Forelimb muscle (tissue), 1 donor: ENCODE data around the gene PHC3. TPM values are rescaled to one million over a fixed set of nuclear protein-coding genes. Genes with fewer than 3 reads are reported as not detected.
"Not testable (repeated sequence)": the region's sequence is repeated elsewhere in the genome, so short reads cannot be mapped to it uniquely, and the experiment has no call there.

Experiments used
- DNase-seq: peaks from one replicate; pipeline ENCODE4 v3.0.0-alpha.2; 2013; ENCODE audit warnings: low read depth
- polyA plus RNA-seq: library from polyadenylated mRNA; unstranded; fragments of 120-200 nt; gene quantifications from one replicate; pipeline ENCODE4 v1.2.1, GENCODE V29; 2013; ENCODE audit not compliant: insufficient read length

PHC3 gene, protein sequence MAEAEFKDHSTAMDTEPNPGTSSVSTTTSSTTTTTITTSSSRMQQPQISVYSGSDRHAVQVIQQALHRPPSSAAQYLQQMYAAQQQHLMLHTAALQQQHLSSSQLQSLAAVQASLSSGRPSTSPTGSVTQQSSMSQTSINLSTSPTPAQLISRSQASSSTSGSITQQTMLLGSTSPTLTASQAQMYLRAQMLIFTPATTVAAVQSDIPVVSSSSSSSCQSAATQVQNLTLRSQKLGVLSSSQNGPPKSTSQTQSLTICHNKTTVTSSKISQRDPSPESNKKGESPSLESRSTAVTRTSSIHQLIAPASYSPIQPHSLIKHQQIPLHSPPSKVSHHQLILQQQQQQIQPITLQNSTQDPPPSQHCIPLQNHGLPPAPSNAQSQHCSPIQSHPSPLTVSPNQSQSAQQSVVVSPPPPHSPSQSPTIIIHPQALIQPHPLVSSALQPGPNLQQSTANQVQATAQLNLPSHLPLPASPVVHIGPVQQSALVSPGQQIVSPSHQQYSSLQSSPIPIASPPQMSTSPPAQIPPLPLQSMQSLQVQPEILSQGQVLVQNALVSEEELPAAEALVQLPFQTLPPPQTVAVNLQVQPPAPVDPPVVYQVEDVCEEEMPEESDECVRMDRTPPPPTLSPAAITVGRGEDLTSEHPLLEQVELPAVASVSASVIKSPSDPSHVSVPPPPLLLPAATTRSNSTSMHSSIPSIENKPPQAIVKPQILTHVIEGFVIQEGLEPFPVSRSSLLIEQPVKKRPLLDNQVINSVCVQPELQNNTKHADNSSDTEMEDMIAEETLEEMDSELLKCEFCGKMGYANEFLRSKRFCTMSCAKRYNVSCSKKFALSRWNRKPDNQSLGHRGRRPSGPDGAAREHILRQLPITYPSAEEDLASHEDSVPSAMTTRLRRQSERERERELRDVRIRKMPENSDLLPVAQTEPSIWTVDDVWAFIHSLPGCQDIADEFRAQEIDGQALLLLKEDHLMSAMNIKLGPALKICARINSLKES
- 18.4 TPM for polyA plus RNA-seq

DNA sequence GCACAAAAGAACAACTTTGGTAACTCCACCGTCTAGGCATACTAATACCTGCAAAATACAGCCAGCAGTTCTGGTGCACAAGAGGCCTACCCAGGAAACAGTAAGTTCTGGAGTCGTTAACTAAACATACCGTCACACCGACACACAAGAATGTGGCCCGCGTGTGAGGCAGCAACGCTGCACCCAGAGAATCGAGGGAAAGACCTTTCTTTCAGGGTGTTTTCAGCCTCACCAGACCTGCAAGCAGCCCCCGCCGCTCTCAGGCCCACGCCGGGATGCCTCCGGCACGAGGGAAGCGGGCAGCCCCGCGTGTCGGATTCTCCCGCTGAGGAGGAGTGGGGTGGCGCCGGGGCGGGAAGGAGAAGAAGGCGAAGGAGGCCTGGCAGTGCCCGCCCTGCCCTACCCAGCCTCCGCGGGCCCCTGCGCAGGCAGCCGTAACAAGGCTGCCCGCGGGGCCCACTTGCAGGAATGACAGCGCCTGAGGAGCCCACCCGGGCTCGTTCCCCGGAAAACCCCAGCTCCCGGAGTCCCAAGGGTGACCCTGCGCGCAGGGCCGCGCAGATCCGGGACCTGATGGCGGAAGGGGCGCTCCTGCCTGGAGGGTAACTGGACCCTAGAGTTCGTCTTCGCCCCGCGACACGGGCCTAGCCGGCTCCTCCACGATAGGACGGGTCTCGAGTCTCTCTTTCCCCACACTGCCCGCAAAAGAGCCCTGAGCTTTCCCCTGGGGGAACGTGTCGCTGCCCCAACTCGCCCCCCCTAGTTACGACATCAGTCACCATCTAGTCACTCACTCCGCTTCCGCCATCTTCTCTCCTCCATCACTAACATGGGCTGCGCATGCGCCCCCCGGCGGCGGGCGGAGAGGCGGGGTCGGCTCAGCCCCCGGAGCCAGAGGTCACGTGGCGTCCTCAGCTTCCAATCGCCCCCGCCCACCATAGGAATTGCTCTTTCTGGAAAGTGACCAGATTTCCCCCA is at the start of gene PHC3:
Gene PHC3, minus strand, starts transcription at position 826 of the 978 bp plus-strand sequence. Its CDS starts 18 bp downstream, at position 808.
- DNase-seq, result peak; percentile 71

DNA sequence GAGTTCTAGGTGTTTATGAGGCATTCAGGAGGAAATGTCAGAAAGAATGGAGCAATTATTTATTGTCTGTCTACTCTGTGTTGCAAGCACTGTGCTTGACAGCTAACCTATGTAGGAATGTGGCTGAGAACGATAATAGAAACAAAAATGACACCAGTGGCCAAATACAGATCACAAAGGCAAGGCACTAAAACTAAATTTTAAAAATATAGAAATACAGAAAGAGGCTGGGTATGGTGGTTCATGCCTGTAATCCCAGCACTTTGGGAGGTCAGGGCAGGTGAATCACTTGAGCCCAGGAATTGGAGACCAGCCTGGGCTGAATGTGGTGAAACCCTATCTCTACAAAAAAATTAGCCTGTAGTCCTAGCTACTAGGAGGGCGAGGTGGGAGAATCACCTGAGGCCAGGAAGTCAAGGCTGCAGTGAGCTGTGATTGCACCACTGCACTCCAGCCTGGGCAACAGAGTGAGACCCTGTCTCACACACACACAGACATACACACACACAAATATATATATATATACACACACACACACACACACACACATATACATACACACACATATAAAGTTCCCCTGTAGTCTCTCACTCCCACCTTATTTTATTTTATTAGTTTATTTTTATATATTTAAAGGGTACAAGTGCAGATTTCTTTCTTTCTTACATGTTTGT is 46.7 kb upstream of the PHC3 start:
- no peak for DNase-seq

GRCh38 chr3:170226426-170226960 is 45.0 kb upstream of the PHC3 start:
- DNase-seq, result no peak

DNA sequence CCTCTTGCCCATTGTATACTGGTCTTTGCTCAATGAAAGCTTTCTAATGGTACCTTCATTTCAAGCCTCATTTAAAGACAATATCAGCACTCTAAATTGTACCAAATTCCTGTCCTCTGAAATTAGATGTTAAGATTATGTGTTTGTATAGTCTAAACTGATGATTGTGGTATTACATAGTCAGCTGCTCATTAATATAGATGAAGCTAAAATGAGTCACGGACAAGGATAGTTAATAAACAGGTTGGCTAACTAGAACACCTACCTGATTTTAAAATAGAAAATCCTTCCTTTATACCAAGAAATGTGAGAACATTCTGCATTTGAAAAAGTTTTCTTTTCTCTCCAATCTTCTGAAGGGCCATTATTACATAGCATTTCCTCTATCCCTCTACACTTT is 43.6 kb upstream of the PHC3 start:
- DNase-seq, result no peak

DNA sequence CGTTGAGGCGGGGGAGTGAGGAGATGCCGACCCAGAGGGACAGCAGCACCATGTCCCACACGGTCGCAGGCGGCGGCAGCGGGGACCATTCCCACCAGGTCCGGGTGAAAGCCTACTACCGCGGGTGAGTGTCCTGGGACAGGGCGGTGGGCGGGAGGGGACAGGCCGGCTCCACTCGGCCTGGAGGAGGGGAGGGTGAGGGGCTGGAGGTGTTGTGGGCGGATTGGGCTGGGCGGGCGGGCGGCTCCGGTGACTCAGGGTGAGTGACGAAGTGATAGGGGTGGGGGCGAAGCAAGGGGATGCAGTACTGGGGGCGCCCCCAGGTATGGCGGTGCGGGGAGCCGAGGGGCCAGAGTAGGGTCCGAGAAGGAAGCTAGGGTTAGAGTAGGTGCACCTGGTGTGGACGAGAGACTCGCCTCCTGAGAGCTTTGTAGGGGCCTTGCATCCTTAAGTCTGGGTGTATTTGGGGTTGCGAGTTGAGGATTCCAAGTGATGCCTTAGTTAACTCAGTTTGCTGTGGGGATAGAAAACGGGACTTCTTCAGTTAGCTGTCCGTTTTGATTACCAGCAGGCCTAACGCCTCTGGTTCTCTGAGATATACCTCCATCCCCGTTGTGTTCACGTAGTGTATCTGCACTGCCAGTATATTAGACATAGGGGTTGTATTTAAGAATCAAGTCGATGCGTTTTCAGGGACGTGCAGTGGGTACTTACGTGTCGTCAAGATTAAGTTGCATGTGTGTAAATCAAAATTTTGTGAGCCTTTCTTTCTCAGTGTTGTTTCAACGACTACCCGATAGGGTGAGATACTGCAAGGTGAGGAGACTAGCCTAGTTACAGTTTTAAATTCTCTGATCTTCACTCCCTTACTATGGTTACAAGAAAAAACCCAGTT is 41.4 kb upstream of the PHC3 start:
- no peak for DNase-seq

DNA sequence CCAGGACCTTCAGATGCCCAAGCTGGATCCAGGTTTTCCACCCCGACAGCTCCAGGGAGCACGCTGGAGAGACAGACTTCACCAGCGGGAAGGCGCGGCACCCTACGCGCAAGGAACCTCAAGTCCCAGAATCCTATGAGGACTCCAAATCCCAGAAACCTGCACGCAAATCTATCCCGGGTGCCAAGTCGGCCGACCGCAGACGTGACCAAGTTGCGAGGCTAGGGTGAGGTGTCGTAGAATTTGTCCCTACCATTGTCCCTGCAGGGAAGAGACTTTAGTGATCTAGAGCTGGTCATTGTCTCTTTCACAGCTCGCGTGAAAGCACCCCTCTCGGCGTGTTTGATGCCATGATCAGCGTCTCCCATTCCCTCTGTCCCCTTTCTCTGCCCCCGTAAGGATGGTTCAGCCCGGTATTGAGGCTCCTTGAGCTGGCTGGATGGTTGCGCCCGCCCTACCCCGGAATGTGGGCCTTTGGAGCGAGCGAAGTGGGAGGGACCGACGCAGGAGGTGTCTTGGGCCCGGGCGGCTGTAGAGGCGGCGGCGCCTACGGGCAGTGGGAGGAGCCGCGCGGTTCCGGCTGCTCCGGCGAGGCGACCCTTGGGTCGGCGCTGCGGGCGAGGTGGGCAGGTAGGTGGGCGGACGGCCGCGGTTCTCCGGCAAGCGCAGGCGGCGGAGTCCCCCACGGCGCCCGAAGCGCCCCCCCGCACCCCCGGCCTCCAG is 40.6 kb upstream of the PHC3 start, which contains the start of gene PRKCI:
Gene PRKCI, plus strand, starts transcription at position 501 of the 723 bp plus-strand sequence. CDS start 246 bp downstream, outside the sequence.
- DNase-seq, result peak; percentile 80

DNA sequence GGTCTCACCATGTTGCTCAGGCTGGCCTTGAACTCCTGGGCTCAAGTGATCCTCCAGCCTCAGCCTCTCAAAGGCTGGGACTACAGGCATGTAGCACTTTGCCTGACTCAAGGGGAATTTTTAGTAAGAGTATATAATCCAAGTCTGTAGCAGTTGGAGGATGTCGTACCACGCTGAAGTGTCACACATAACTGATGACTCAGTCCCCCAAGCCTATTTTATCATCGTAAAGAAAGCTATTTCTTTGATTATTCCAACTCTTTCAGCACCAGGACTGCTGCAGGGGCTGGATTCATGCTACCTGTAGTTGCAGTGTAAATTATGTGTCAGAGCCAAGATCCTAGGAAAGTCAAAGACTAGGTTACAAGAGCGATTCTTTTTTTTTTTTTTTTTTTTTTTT is 39.3 kb upstream of the PHC3 start:
- no peak for DNase-seq

GRCh38 chr3:170219850-170220249 is 38.3 kb upstream of the PHC3 start:
- DNase-seq, result no peak

DNA sequence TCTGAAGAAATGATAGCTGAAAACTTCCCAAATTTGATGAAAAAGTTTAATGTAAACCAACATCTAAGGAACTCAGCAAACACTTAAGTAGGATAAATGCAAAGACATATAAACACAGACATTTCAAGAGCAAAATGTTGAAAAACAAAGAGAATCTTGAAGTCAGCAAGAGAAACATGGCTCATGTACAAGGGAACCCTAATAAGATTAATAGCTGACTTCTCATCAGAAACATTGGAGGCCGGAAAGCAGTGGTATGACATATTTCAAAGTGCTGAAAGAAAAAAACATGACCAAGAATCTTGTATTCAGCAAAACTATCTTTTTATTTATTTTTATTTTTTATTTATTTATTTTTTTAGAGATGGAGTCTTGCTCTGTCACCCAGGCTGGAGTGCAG is 30.1 kb upstream of the PHC3 start:
- no peak for DNase-seq

GRCh38 chr3:170207717-170208116 is 26.2 kb upstream of the PHC3 start:
- DNase-seq, result no peak

- not testable (repeated sequence) for DNase-seq
These were observed 24.7 kb upstream of the PHC3 start for GRCh38 chr3:170206164-170206762.

- no peak for DNase-seq
These were observed 23.8 kb upstream of the PHC3 start for GRCh38 chr3:170205302-170205701.

- no peak for DNase-seq
These were observed 23.0 kb upstream of the PHC3 start for GRCh38 chr3:170204509-170204908.

DNA sequence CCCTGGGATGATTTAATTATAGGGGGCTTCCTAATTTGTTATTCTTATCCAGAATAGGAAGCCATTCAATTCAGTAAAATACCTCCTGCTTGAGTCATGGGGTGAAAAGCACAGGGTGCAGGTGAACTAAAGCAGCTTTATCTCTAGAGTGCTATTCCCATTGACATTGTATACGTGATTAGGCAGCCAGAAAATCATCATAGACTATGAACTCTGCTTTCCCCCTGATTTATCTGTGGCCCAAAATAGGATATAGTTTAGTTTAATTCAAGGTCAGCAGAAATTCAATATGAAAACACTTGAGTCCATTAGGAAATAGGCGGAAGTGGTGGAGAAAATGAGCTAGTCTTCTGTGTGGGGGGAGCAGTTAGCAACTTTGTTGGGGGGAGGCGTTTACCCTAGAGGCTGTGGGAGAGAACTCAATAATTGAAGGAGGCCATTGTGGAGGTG is 22.5 kb upstream of the PHC3 start:
- DNase-seq, result no peak

DNA sequence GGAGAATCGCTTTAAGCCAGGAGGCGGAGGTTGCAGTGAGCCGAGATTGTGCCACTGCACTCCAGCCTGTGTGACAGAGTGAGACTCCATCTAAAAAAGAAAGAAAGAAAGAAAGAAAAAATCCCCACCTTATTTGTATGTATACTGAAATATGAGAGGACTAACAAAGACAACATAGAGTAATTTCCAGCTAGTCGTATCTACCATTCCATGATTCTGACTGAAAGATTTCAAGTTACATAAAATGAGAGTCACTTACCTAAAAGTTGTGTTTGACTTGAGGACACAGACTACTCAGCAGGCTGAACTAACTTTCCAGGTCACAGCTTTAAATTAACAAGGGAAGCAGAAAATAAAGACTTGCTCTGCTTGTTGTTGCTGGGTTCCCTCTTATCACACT is 21.9 kb upstream of the PHC3 start:
- DNase-seq, result no peak

DNA sequence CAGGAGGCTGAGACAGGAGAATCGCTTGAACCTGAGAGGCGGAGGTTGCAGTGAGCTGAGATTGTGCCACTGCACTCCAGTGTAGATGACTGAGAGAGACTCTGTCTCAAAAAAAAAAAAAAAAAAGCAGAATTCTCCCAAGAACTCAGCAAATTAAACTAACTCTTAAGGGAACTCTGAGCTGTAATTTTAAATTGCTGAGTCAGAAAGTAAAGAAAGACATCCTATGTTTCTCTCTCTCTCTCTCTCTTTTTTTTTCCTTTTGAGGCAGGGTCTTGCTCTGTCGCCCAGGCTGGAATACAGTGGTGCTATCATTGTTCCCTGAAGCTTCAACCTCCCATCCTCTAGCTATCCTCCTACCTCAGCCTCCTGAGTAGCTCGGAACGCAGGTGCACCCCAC is 20.0 kb upstream of the PHC3 start:
- DNase-seq, result no peak

DNA sequence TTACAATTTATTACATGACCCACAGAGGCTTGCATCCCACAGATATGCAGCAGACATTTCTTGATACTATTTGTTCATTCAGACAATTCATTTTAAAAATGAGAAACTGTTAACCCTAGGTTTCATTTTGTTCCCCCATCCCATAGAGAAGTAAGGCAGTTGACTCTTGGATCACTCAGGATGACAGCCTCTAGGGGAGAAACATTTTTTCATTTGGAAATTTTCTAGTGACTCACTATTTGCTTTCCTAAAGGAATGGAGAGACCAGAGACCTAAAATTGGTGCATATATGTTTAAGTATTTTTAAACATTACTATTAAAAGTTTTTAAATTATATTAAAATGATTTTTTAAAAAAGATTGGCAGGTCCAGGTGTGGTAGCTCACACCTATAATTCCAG is 19.5 kb upstream of the PHC3 start:
- DNase-seq, result no peak

DNA sequence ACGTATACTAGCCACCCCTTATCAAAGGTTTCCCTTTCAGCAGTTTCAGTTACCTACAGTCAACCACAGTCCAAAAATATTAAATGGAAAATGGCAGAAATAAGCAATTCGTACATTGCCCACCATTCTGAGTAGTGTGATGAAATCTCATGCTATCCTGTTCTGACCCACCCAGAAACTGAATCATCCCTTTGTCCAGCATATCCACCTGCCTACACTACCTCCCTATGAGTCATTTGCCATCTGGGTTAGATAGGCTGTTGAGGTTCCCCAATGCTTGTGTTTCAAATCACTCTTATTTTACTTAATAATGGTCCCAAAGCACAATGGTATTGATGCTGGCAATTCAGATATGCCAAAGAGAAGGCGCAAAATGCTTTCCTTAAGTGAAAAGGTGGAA is 15.3 kb upstream of the PHC3 start:
- no peak for DNase-seq
